Mesenchymal stem cell (in vitro differentiated cells and primary cell): ENCODE results near the gene NUDT16L1.
A peak's percentile ranks its signal among the peaks of the same experiment; 100 is the strongest.

Experiments used
- DNase-seq: peaks from one replicate; pipeline ENCODE4 v3.0.0-alpha.2; 2013
- H2AFZ ChIP-seq: one replicate; pipeline ENCODE4 v1.6.1; 2013; ENCODE audit warnings: low read depth, mild to moderate bottlenecking, control low read depth, inconsistent platforms, low read length, moderate library complexity
- H2AK5ac ChIP-seq: 2 replicates; pipeline ENCODE4 v1.6.1; 2013; ENCODE audit warnings: low read length, moderate library complexity, mild to moderate bottlenecking, inconsistent platforms; ENCODE audit not compliant: severe bottlenecking
- H2BK120ac ChIP-seq: one replicate; pipeline ENCODE4 v1.6.1; 2013; ENCODE audit warnings: low read depth, mild to moderate bottlenecking, inconsistent platforms, low read length, moderate library complexity
- H2BK12ac ChIP-seq, 2 experiments: one replicate each; pipeline ENCODE4 v1.6.1; 2013; ENCODE audit warnings: inconsistent platforms in 2 of 2, low read length in 2 of 2, mild to moderate bottlenecking in 2 of 2, moderate library complexity in 2 of 2, control low read depth in 1 of 2
- H2BK15ac ChIP-seq: one replicate; pipeline ENCODE4 v1.6.1; 2013; ENCODE audit warnings: mild to moderate bottlenecking, low read depth, inconsistent platforms; ENCODE audit not compliant: poor library complexity, severe bottlenecking
- H2BK5ac ChIP-seq: 2 replicates; pipeline ENCODE4 v1.6.1; 2013; ENCODE audit warnings: low read depth, mild to moderate bottlenecking, low read length, control low read depth, inconsistent platforms; ENCODE audit not compliant: poor library complexity, severe bottlenecking
- H3K14ac ChIP-seq, 2 experiments: one replicate each; pipeline ENCODE4 v1.6.1; 2013; ENCODE audit warnings: inconsistent platforms in 2 of 2, low read length in 2 of 2, control low read depth in 1 of 2, mild to moderate bottlenecking in 1 of 2, moderate library complexity in 1 of 2
- H3K18ac ChIP-seq, 2 experiments: one replicate each; pipeline ENCODE4 v1.6.1; 2013; ENCODE audit warnings: inconsistent platforms in 2 of 2, low read length in 2 of 2, control low read depth in 1 of 2, low read depth in 1 of 2, mild to moderate bottlenecking in 1 of 2
- H3K23ac ChIP-seq, 2 experiments: one replicate each; pipeline ENCODE4 v1.6.1; 2013; ENCODE audit warnings: inconsistent platforms in 2 of 2, low read length in 2 of 2, mild to moderate bottlenecking in 2 of 2, moderate library complexity in 2 of 2, control low read depth in 1 of 2
- H3K27ac ChIP-seq: 2 replicates; pipeline ENCODE4 v1.5.1; 2013; ENCODE audit warnings: mild to moderate bottlenecking, moderate library complexity, low read length, control low read depth, inconsistent platforms; ENCODE audit not compliant: poor library complexity, severe bottlenecking
- H3K27me3 ChIP-seq, 2 experiments: 2 replicates each; pipeline versions ENCODE4 v1.6.1 to v1.7.0; 2013; ENCODE audit warnings: low read length in 2 of 2, mild to moderate bottlenecking in 2 of 2, moderate library complexity in 2 of 2, control low read depth in 1 of 2, inconsistent platforms in 1 of 2; ENCODE audit not compliant: control insufficient read depth in 1 of 2, insufficient read depth in 1 of 2
- H3K36me3 ChIP-seq, 2 experiments: 2 replicates each; pipeline versions ENCODE4 v1.6.1 to v1.7.0; 2013; ENCODE audit warnings: low read length in 2 of 2, control low read depth in 1 of 2, inconsistent platforms in 1 of 2, low read depth in 1 of 2, mild to moderate bottlenecking in 1 of 2; ENCODE audit not compliant: insufficient read depth in 2 of 2, control insufficient read depth in 1 of 2
- H3K4ac ChIP-seq, 2 experiments: one replicate each; pipeline ENCODE4 v1.6.1; 2013; ENCODE audit warnings: inconsistent platforms in 2 of 2, low read length in 2 of 2, mild to moderate bottlenecking in 2 of 2, moderate library complexity in 2 of 2, control low read depth in 1 of 2, low read depth in 1 of 2
- H3K4me1 ChIP-seq: 2 replicates; pipeline ENCODE4 v1.6.1; 2013; ENCODE audit warnings: low read depth, low read length, control low read depth; ENCODE audit not compliant: control insufficient read depth, insufficient read depth
- H3K4me2 ChIP-seq: 2 replicates; pipeline ENCODE4 v1.6.1; 2013; ENCODE audit warnings: low read length, mild to moderate bottlenecking, inconsistent platforms; ENCODE audit not compliant: poor library complexity, severe bottlenecking
- H3K4me3 ChIP-seq, 2 experiments: 2 replicates each; pipeline versions ENCODE4 v1.5.1 to v1.7.0; 2013; ENCODE audit warnings: low read length in 2 of 2, mild to moderate bottlenecking in 2 of 2, control low read depth in 1 of 2, low read depth in 1 of 2; ENCODE audit not compliant: insufficient read depth in 1 of 2
- H3K79me1 ChIP-seq: replicated peaks from 2 replicates; pipeline ENCODE4 v1.6.1; 2013; ENCODE audit warnings: mild to moderate bottlenecking, control low read depth, low read length, inconsistent platforms; ENCODE audit not compliant: poor library complexity, severe bottlenecking
- H3K9ac ChIP-seq: 2 replicates; pipeline ENCODE4 v1.7.0; 2013; ENCODE audit warnings: mild to moderate bottlenecking, low read length, moderate library complexity
- H3K9me3 ChIP-seq: 2 replicates; pipeline ENCODE4 v1.7.0; 2013; ENCODE audit warnings: mild to moderate bottlenecking, low read length; ENCODE audit not compliant: control insufficient read depth
- H4K8ac ChIP-seq: one replicate; pipeline ENCODE4 v1.6.1; 2013; ENCODE audit warnings: inconsistent platforms, mild to moderate bottlenecking, low read length, moderate library complexity
- H4K91ac ChIP-seq: one replicate; pipeline ENCODE4 v1.6.1; 2013; ENCODE audit warnings: mild to moderate bottlenecking, low read length, inconsistent platforms
- WGBS: methylation state at CpG from one replicate; pipeline ENCODE4 v1.1.7; 2013; ENCODE audit warnings: mixed read lengths; 5-methylcytosine and 5-hydroxymethylcytosine counted together

NUDT16L1 gene

GRCh38 chr16:4680673-4681470 lies 12.5 kb upstream of the NUDT16L1 start:
- Histone ChIP-seq H3K9me3 (no peaks in the 10 kb centered on the region), H2BK120ac (no peak overlapping the region), H3K23ac (no peak overlapping the region), H3K4me2 (no peak overlapping the region), H2AK5ac (no peak overlapping the region), H3K4me3 (peak overlapping the region in 1 of 2 experiments; percentile 73), H2BK12ac (no peak overlapping the region), H4K8ac (no peak overlapping the region), H3K18ac (no peak overlapping the region), H3K79me1 (peaks cover 75% of the 10 kb centered on the region), H3K36me3 (peaks cover 43 to 99% of the 10 kb centered on the region in 2 experiments), H3K4me1 (peaks cover 15% of the 10 kb centered on the region), H2BK5ac (no peak overlapping the region), H3K4ac (no peak overlapping the region), H3K27ac (no peak overlapping the region), H3K14ac (no peak overlapping the region), H3K9ac (peak overlapping the region; percentile 87), H3K27me3 (no peaks in the 10 kb centered on the region), H2BK15ac (no peak overlapping the region), H4K91ac (no peak overlapping the region), H2AFZ (no peak overlapping the region)
- no peak for DNase-seq
- 92% methylated on average over 26 of the region's 26 CpGs for WGBS

GRCh38 chr16:4681471-4682083 lies 11.8 kb upstream of the NUDT16L1 start:
- 96% methylated on average over 39 of the region's 39 CpGs for WGBS
- no peak overlapping the region for H3K23ac ChIP-seq
- no peak overlapping the region for H2BK120ac ChIP-seq
- no peak overlapping the region for H2AK5ac ChIP-seq
- no peak overlapping the region for H3K4ac ChIP-seq
- H4K8ac ChIP-seq: no peak overlapping the region
- H3K18ac ChIP-seq: no peak overlapping the region
- H3K27ac ChIP-seq: no peak overlapping the region
- no peak overlapping the region for H3K4me3 ChIP-seq
- no peak for DNase-seq
- H2BK5ac ChIP-seq: no peak overlapping the region
- H3K9me3 ChIP-seq: no peaks in the 10 kb centered on the region
- H2AFZ ChIP-seq: no peak overlapping the region
- peaks cover 13% of the 10 kb centered on the region for H3K4me1 ChIP-seq
- no peaks in the 10 kb centered on the region for H3K27me3 ChIP-seq
- H4K91ac ChIP-seq: no peak overlapping the region
- H3K79me1 ChIP-seq: peaks cover 73% of the 10 kb centered on the region
- H2BK15ac ChIP-seq: no peak overlapping the region
- no peak overlapping the region for H3K14ac ChIP-seq
- no peak overlapping the region for H3K4me2 ChIP-seq
- peaks cover 47 to 99% of the 10 kb centered on the region in 2 experiments for H3K36me3 ChIP-seq
- H2BK12ac ChIP-seq: no peak overlapping the region
- no peak overlapping the region for H3K9ac ChIP-seq

- Histone ChIP-seq H3K9ac (no peak overlapping the region), H4K91ac (no peak overlapping the region), H3K27me3 (no peaks in the 10 kb centered on the region), H2BK15ac (no peak overlapping the region), H3K9me3 (no peaks in the 10 kb centered on the region), H3K27ac (no peak overlapping the region), H3K4me1 (peaks cover 13% of the 10 kb centered on the region), H4K8ac (no peak overlapping the region), H3K4ac (no peak overlapping the region), H2BK12ac (no peak overlapping the region), H3K14ac (no peak overlapping the region), H2AK5ac (no peak overlapping the region), H2AFZ (no peak overlapping the region), H3K4me3 (no peak overlapping the region), H2BK120ac (no peak overlapping the region), H2BK5ac (no peak overlapping the region), H3K36me3 (peaks cover 50 to 100% of the 10 kb centered on the region in 2 experiments), H3K79me1 (peaks cover 71% of the 10 kb centered on the region), H3K4me2 (no peak overlapping the region), H3K23ac (no peak overlapping the region), H3K18ac (no peak overlapping the region)
- 96% methylated on average over 26 of the region's 26 CpGs for WGBS
- no peak for DNase-seq
These were observed 11.2 kb upstream of the NUDT16L1 start for GRCh38 chr16:4682084-4682591.

GRCh38 chr16:4682616-4683254 lies 10.6 kb upstream of the NUDT16L1 start:
- H3K36me3 ChIP-seq: peaks cover 52 to 100% of the 10 kb centered on the region in 2 experiments
- H3K14ac ChIP-seq: no peak overlapping the region
- H2BK15ac ChIP-seq: no peak overlapping the region
- no peak overlapping the region for H3K4ac ChIP-seq
- no peak overlapping the region for H3K27ac ChIP-seq
- H3K9ac ChIP-seq: no peak overlapping the region
- DNase-seq: peak; percentile 33
- no peak overlapping the region for H4K8ac ChIP-seq
- WGBS: 82% methylated on average over 36 of the region's 36 CpGs
- no peak overlapping the region for H3K23ac ChIP-seq
- peaks cover 13% of the 10 kb centered on the region for H3K4me1 ChIP-seq
- no peaks in the 10 kb centered on the region for H3K27me3 ChIP-seq
- H2AK5ac ChIP-seq: no peak overlapping the region
- H2BK12ac ChIP-seq: no peak overlapping the region
- no peak overlapping the region for H3K4me2 ChIP-seq
- H3K79me1 ChIP-seq: peaks cover 67% of the 10 kb centered on the region
- H2BK5ac ChIP-seq: no peak overlapping the region
- H2AFZ ChIP-seq: no peak overlapping the region
- H3K18ac ChIP-seq: no peak overlapping the region
- no peak overlapping the region for H3K4me3 ChIP-seq
- no peaks in the 10 kb centered on the region for H3K9me3 ChIP-seq
- H2BK120ac ChIP-seq: no peak overlapping the region
- no peak overlapping the region for H4K91ac ChIP-seq
